Stimulated activated memory B cell treated with anti-CD40 and anti-IgM and Interleukin-4, amounts not matched to agents 10 μg/mL and 1 μg/mL and 100 μg/mL, for 72 hours (primary cell): Measurements from ENCODE around the gene SDC3.
A peak's percentile ranks its signal among the peaks of the same experiment; 100 is the strongest.
"Not testable (repeated sequence)": the region's sequence is repeated elsewhere in the genome, so short reads cannot be mapped to it uniquely, and the experiment has no call there.

Experiments used
- ATAC-seq: fragments of 150-1000 bp; cut with Tn5 transposase; 2 replicates; pipeline ENCODE4 v1.10.0; 2021
- H3K27ac Mint-ChIP-seq: one replicate; pipeline ENCODE4 v1.8.0; 2022; ENCODE audit warnings: mild to moderate bottlenecking, mixed read lengths
- H3K27me3 Mint-ChIP-seq: one replicate; pipeline ENCODE4 v1.8.0; 2022; ENCODE audit warnings: mixed read lengths
- H3K36me3 Mint-ChIP-seq: one replicate; pipeline ENCODE4 v1.8.0; 2022; ENCODE audit warnings: mixed read lengths
- H3K4me1 Mint-ChIP-seq: one replicate; pipeline ENCODE4 v1.8.0; 2022; ENCODE audit warnings: mixed read lengths
- H3K4me3 Mint-ChIP-seq: one replicate; pipeline ENCODE4 v1.8.0; 2022; ENCODE audit warnings: mild to moderate bottlenecking, moderate library complexity, mixed read lengths
- H3K9me3 Mint-ChIP-seq: one replicate; pipeline ENCODE4 v1.8.0; 2022; ENCODE audit warnings: mixed read lengths

Gene SDC3

DNA sequence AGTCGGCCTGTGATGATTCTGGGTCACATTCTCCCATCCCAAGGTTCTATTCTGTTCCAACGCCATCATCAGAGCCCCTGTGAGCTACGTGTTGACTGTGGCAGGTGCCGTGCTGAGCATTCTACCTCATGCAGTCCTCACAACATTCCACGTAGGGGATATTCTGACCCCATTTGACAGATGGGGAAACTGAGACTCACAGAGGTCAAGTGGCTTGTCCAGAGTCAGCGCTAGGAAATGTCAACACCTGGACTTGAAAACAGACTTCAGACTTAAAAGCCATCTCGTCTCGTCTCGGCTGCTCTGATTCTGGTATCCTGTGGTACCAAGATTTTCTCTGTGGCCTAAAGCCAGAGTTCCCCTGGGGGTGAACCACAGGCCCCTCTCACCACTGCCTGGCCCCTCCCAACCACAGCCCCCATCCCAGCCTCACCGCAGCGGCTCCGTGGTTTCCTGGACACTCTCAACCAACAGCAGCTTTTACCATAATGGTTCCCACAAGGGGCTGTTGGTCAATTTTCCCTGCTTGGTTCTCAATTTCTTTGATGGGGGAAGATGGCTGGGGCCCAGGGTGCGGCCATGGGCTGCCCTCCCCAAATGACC, 39.6 kb downstream of the SDC3 start:
- no peak overlapping the region for H3K27ac Mint-ChIP-seq
- no peaks in the 10 kb centered on the region for H3K36me3 Mint-ChIP-seq
- no peak overlapping the region for H3K4me3 Mint-ChIP-seq
- H3K4me1 Mint-ChIP-seq, result peaks cover 17% of the 10 kb centered on the region
- peak; percentile 76 for ATAC-seq
- H3K9me3 Mint-ChIP-seq, result peaks cover 3% of the 10 kb centered on the region
- H3K27me3 Mint-ChIP-seq, result peaks cover 88% of the 10 kb centered on the region

DNA sequence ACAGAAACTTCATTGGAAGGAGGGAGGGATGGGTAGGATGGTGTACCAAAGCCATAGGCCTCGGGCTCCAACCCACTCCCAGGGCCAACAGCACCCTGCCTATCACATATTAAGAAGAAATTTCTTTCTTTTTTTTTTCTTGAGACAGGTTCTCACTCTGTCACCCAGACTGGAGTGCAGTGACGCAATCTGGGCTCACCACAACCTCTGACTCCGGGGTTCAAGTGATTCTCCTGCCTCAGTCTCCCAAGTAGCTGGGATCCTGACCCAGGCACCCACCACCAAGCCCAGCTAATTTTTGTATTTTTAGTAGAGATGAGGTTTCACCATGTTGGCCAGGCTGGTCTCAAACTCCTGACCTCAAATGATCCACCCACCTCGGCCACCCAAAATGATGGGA, 40.5 kb downstream of the SDC3 start:
- H3K27me3 Mint-ChIP-seq, result peaks cover 80% of the 10 kb centered on the region
- H3K9me3 Mint-ChIP-seq, result not testable (repeated sequence)
- peaks cover 17% of the 10 kb centered on the region for H3K4me1 Mint-ChIP-seq

DNA sequence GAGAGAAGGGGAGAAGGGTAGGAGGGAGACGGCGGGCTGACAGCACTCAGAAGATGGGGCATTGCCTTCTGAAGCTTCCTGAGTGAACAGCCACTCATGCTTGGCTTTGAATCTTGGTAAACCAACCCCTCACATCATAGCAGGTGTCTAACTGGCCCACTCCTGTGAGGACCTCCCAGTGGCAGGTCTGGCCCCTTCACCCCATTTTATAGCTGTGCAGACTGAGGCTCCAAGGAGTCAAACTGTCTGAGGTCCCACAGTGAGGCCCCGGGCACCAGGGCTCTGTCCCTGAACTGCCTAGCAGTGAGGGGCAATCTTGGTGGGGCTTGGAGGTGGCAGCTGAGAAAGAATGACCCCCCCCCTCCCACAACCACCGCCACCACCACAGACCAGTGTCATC, 41.0 kb downstream of the SDC3 start:
- no peak for ATAC-seq
- Mint-ChIP-seq H3K27ac (no peak overlapping the region), H3K9me3 (peaks cover 3% of the 10 kb centered on the region), H3K4me1 (peaks cover 17% of the 10 kb centered on the region), H3K27me3 (peaks cover 79% of the 10 kb centered on the region), H3K36me3 (no peaks in the 10 kb centered on the region), H3K4me3 (no peak overlapping the region)

More for the DNA sequence above, 40.5 kb downstream of the SDC3 start:
- H3K36me3 Mint-ChIP-seq, H3K4me3 Mint-ChIP-seq, ATAC-seq, H3K27ac Mint-ChIP-seq: not testable (repeated sequence)

DNA sequence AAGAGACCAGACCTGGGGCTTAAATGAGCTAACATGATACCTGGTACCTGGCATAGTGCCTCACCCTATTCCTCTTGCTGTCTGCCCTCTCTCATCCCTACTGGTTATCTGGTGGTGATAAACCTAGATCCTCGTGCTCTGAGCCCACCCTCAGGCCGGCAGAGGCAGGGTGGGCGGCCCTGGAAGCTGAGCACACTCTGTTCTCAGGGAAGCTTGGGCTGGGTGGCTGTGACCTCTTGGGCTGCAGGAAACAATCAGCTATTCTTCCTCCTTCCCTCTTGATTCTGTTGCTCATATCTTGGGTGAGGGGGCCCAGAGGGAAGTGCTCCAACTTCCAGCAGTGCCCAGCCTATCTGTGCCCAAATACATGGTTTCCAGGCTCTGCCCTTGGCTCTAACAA, 42.0 kb downstream of the SDC3 start:
- H3K4me3 Mint-ChIP-seq, result no peak overlapping the region
- H3K9me3 Mint-ChIP-seq, result no peaks in the 10 kb centered on the region
- H3K27me3 Mint-ChIP-seq, result peaks cover 74% of the 10 kb centered on the region
- H3K36me3 Mint-ChIP-seq, result no peaks in the 10 kb centered on the region
- no peak for ATAC-seq
- H3K27ac Mint-ChIP-seq, result no peak overlapping the region
- peaks cover 17% of the 10 kb centered on the region for H3K4me1 Mint-ChIP-seq

DNA sequence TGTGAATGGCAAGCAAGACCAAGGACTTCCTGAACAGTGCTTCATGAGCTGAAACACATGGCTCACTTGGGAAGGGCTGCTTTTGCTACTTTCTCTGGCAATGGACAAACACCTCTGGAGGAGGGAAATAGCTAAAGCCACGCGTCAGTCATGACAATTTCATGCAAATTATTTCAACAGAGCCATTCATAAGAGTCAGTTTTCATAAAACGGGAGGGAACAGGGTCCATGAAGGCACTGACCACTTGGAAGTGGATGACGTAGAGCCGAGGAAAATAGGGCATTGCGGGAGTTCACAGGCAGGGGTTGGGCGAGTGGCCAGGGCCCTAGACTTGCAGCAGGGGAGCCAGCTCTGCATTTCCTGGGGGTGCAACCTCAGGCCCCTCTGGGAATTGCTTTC, 43.9 kb downstream of the SDC3 start:
- H3K36me3 Mint-ChIP-seq, result no peaks in the 10 kb centered on the region
- ATAC-seq, result no peak
- no peak overlapping the region for H3K4me3 Mint-ChIP-seq
- H3K27ac Mint-ChIP-seq, result no peak overlapping the region
- peaks cover 16% of the 10 kb centered on the region for H3K4me1 Mint-ChIP-seq
- H3K9me3 Mint-ChIP-seq, result no peaks in the 10 kb centered on the region
- peaks cover 68% of the 10 kb centered on the region for H3K27me3 Mint-ChIP-seq

DNA sequence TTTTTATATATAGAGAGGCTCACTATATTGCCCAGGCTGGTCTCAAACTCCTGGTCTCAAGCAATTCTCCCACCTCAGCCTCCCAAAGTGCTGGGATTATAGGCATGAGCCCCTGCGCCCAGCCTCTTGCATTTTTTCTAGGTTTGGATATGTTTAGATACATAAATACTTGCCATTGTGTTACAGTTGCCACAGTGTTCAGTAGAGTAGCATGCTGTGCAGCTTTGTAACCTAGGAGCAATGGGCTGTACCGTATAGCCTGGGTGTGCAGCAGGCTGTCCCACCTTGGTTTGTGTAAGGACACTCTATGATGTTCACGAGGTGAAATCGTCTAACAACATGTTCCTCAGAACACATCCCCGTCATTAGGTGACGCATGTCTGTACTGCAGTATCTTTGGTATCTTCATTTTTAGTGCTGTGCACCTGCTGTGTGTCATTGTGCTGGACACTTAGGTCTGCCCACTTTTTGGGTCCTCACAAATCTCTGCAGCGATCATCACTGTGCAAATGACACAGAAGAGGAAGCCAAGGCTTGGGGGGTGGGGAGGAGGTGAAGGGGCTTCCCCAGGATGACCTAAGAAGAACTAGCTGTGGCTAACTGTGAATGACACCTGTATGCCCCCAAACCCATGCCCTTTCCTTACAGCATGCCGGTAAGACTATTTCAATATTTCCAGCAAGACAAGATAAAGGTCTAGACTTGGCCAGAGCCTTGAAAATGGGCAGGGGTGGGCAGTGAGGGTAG, 44.5 kb downstream of the SDC3 start:
- Mint-ChIP-seq H3K4me3 (no peak overlapping the region), H3K36me3 (no peaks in the 10 kb centered on the region), H3K27me3 (peaks cover 68% of the 10 kb centered on the region), H3K27ac (no peak overlapping the region), H3K9me3 (no peaks in the 10 kb centered on the region), H3K4me1 (peaks cover 10% of the 10 kb centered on the region)
- ATAC-seq, result peak; percentile 6

DNA sequence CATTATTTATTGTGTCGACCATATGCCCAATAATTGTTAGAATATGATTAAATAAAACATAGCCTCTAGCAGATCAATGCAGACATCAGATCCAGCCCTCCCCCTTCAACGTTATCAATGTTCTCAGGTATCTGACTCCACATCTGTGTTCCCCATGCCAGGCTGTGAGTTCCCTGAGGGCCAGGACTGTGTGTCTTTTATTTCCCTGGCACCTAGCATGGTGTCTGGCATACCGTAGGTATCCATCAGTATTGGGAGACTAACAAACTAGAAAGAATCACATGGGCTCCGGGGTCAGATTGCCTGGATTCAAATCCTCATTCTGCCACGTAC, 48.3 kb downstream of the SDC3 start:
- Mint-ChIP-seq H3K4me3 (no peak overlapping the region), H3K4me1 (peaks cover 15% of the 10 kb centered on the region), H3K27ac (no peak overlapping the region), H3K27me3 (peaks cover 63% of the 10 kb centered on the region), H3K9me3 (no peaks in the 10 kb centered on the region), H3K36me3 (no peaks in the 10 kb centered on the region)
- no peak for ATAC-seq

DNA sequence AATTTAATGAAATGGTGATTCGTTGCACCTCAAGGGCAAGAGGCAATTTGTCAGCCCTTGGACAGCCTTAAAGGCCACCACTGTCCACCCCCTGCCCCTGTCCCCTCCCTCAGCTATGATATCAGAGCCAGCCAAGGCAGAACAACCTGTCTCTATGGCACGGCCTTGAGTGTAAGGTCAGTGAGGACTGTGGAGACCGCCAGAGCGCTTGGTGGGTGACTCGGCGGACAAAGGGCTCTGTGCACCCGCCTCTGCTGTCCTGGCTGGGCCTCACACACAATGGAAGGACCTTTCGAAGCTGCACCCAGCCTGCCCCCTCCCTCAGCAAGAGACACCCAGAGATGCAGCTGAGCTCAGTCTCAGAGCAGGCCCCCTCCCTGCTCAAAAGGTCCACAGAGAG, 50.6 kb downstream of the SDC3 start:
- Mint-ChIP-seq H3K4me1 (peaks cover 13% of the 10 kb centered on the region), H3K36me3 (no peaks in the 10 kb centered on the region), H3K9me3 (no peaks in the 10 kb centered on the region), H3K27me3 (peaks cover 53% of the 10 kb centered on the region), H3K27ac (no peak overlapping the region), H3K4me3 (no peak overlapping the region)
- ATAC-seq, result no peak

DNA sequence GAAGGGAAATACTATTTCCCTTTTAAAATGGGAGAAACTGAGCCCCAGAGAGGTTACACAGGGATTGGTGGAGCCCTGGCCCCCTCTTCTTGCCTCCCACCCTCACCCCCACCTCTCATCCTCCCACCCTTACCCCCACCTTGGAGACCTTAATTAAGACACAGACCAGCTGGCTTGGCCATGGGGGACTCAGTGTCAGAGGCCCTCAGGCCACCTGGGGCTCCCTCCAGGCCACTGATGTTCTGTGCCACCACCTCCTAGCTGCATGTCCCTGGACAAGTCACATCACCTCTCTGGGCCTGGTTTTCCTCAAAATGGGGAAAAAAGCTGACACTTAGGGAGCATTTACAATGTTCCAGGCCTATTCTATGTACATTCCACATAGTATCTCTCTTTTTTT, 51.5 kb downstream of the SDC3 start:
- Mint-ChIP-seq H3K4me3 (no peak overlapping the region), H3K27ac (no peak overlapping the region), H3K4me1 (peaks cover 13% of the 10 kb centered on the region), H3K36me3 (no peaks in the 10 kb centered on the region), H3K27me3 (peaks cover 45% of the 10 kb centered on the region), H3K9me3 (no peaks in the 10 kb centered on the region)
- no peak for ATAC-seq

DNA sequence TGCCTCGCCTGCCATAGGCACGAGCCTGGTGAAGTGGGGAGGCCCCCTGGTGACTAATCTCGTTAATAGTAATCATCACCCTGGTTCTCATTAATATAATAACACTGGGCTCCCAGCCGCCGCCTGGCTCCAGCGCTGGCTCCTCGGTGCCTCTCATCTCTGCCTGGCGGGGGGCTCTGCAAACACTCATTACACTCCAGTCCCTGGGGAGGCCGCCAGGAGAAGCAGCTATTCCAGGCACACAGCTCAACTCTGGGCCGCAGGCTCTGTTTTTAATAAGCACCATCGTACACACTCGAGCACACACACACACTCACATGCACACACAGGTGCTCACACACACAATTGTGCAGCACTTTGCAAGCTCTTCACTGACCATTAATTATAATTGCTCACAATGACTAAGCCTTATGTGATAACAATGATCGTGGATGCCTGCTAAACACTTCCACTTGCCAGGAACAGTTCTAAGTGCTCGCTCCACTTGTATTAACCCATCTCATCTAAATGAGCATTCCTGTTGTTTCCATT, 52.2 kb downstream of the SDC3 start:
- Mint-ChIP-seq H3K4me3 (no peak overlapping the region), H3K4me1 (peaks cover 13% of the 10 kb centered on the region)
- peak; percentile 69 for ATAC-seq

DNA sequence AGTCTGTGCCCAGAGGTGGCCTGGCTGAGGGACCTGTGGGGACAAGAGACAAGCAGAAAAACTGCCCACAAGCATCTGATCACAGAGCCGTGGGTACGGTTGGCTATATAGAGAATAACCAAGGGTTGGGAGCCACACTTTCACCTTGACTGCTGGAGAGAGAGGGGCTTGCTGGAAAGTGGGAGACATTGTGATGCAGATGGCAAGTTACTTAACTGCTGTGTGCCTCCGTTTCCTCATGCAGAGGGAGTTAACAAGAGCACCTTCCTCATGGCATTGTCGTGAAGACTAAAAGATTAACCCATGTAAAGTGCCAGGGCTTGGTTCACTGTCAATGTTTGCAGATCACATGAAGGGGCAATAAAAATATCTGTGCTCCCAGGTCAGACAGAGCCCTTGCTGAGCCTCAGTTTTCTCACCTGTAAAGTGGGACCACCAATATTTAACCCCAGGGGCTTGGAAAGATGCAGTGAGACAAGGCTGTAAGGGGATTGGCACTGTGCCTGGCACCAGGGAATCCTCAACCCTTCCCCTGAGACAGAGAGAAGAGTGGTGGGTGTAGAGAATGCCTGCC, 52.8 kb downstream of the SDC3 start:
- no peak for ATAC-seq

More for the DNA sequence above, 52.2 kb downstream of the SDC3 start:
- Mint-ChIP-seq H3K36me3 (no peaks in the 10 kb centered on the region), H3K9me3 (no peaks in the 10 kb centered on the region), H3K27me3 (peaks cover 45% of the 10 kb centered on the region), H3K27ac (no peak overlapping the region)

DNA sequence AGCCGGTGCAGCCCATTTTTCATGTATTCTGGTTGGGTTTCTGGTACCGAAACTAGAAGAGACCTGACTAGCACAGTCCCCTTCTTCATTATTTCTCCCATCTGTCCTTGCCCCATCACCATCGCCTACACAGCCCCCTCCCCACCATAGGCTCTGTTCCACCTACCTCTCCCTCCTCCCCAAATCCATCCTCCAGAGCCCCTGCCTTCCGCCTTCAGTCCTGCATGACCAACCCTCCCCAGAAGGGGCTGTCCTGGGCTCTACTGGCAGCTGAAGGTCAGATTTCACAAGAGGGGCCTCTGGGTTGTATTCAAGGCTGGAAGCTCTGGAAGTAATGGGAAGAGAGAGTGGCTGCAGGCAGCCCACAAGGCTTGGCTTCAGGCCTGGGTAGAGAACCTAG, 55.2 kb downstream of the SDC3 start:
- peaks cover 13% of the 10 kb centered on the region for H3K4me1 Mint-ChIP-seq
- H3K36me3 Mint-ChIP-seq, result no peaks in the 10 kb centered on the region
- peaks cover 41% of the 10 kb centered on the region for H3K27me3 Mint-ChIP-seq
- no peak for ATAC-seq
- H3K27ac Mint-ChIP-seq, result no peak overlapping the region
- H3K4me3 Mint-ChIP-seq, result no peak overlapping the region
- H3K9me3 Mint-ChIP-seq, result no peaks in the 10 kb centered on the region

More for the DNA sequence above, 52.8 kb downstream of the SDC3 start:
- Mint-ChIP-seq H3K36me3 (no peaks in the 10 kb centered on the region), H3K4me3 (no peak overlapping the region), H3K9me3 (no peaks in the 10 kb centered on the region), H3K4me1 (peaks cover 13% of the 10 kb centered on the region), H3K27me3 (peaks cover 45% of the 10 kb centered on the region), H3K27ac (no peak overlapping the region)

DNA sequence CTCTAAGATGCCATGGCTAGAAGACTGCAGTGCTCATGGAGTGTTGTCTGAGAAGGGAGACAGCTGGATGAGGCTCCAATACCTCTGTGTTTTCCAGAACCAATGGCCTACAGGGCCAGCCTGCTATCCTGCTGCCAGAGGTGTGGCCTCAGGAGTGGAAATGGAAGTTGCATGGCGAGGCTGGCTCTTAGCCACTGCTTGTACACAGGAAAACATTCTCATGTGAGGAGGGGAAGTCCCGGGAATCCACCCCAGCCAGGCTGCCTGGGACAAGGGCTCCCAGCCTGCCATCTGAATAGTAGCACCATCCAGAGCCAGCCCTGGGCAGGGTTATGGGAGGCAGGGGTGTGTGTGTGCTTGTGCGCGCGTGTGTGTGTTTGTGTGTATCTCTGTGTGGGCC, 56.5 kb downstream of the SDC3 start:
- H3K27me3 Mint-ChIP-seq, result peaks cover 41% of the 10 kb centered on the region
- no peaks in the 10 kb centered on the region for H3K9me3 Mint-ChIP-seq
- no peaks in the 10 kb centered on the region for H3K36me3 Mint-ChIP-seq
- H3K4me3 Mint-ChIP-seq, result no peak overlapping the region
- peaks cover 11% of the 10 kb centered on the region for H3K4me1 Mint-ChIP-seq
- no peak overlapping the region for H3K27ac Mint-ChIP-seq
- ATAC-seq, result no peak

DNA sequence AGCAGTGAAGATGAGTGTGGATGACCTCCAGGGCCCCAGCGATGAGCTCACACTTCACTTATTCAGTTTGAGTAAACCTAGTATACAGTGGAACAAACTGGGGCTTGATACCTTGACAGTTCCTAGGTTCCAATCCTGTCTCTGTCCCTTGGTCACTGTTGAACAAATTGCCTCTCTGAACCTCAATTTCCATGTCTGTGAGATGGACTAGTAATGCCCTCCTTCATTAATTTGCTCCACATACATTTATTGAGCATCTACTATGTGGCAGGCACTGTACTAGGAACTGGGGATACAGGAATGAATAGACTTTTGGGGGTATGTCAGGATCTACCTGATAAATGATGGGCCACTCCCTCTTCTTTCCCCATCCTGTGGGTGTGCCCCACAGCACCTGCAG, 57.3 kb downstream of the SDC3 start:
- no peak for ATAC-seq
- Mint-ChIP-seq H3K4me1 (peaks cover 11% of the 10 kb centered on the region), H3K4me3 (no peak overlapping the region), H3K9me3 (no peaks in the 10 kb centered on the region), H3K36me3 (no peaks in the 10 kb centered on the region), H3K27me3 (peaks cover 41% of the 10 kb centered on the region), H3K27ac (no peak overlapping the region)

DNA sequence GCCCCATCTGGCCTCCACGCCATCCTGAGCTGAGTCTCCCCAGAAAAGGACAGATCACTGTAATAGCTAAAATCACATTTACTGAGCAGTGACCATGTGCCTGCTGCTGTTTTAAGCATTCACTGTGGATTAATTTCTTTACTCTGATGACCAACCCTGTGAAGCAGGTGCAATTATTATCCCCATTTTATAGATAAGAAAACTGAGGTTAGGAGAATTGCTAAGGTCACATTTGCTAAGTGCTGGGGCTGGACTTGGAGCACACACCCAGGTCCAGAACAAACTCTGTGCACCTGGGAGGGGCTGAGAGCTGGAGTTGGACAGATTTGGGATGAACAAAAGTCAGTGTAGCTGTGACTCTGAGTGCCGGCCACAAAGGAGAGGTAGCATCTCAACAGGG, 58.0 kb downstream of the SDC3 start:
- peaks cover 11% of the 10 kb centered on the region for H3K4me1 Mint-ChIP-seq
- H3K9me3 Mint-ChIP-seq, result no peaks in the 10 kb centered on the region
- H3K4me3 Mint-ChIP-seq, result no peak overlapping the region
- no peak for ATAC-seq
- no peaks in the 10 kb centered on the region for H3K36me3 Mint-ChIP-seq
- peaks cover 47% of the 10 kb centered on the region for H3K27me3 Mint-ChIP-seq
- H3K27ac Mint-ChIP-seq, result no peak overlapping the region

DNA sequence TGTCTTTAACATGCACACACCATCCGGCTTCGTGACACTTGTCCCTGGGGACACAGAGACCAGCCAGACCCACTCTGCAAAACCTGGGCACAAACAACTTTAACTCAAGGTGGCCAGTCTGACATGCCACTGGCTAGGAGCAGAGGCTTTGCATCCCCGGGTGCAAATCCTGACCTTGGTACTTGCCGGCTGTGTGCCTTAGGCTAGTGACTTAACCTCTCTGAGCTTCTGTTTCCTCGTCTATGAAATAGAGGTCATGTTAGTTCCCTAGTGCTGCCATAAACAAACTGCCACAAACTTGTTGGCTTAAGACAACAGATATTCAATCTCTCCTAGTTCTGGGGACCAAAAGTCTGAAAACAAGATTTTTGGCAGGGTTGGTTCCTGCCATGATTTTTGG, 60.4 kb downstream of the SDC3 start:
- ATAC-seq, result no peak
- Mint-ChIP-seq H3K4me1 (peaks cover 5% of the 10 kb centered on the region), H3K9me3 (no peaks in the 10 kb centered on the region), H3K27ac (no peak overlapping the region), H3K4me3 (no peak overlapping the region), H3K27me3 (peaks cover 67% of the 10 kb centered on the region), H3K36me3 (no peaks in the 10 kb centered on the region)
